Measurements from ENCODE around the gene FTCDNL1.
A peak's percentile ranks its signal among the peaks of the same experiment; 100 is the strongest.

FTCDNL1 gene
- total RNA-seq, result 2.1 to 14.4 (median 8.3) reads per million in 18 experiments

DNA sequence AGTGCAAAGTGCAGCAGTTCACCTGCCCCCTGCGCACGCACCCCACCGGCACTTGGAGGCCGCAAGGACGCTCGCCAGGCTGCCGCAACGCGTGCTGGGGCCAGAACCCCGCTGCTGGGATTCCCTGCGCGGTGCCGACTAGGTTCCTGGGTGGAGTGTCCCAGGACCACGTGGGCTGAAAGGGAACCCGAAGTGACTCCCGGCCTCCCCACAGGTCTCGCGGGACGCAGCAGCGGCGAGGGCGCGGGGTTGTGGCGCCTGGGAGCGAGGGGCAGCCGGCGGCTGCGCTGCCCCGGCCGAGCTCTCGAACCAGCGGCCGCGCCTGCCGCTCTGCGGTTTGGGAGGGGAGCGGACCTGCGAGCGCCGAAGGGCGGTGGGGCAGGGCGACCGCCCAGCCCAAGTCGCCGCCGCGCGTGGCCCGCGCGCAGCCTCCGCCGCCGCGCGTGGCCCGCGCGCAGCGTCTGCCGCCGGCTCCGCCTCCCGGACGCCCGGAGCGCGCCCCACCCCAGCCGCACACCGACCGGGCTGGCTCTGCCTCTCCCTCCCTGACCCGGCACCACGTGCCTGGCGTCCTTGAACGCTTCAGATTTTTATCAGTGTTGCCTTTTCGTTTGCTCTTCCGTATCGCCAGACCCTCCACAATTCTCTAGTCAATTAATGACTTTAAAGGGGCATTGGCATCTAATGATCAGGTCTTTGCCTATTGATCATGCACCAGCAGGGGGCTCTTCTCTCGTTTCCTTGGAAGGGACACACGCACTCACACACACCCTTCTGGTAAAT, at the start of gene FTCDNL1:
Gene FTCDNL1 (minus strand): TSS at position 475 of the 783 bp plus-strand sequence. CDS start 2,230 bp downstream, outside the sequence.
- DNase-seq, result peak; percentile 75 to 91

GRCh38 chr2:199896617-199897016, 45.6 kb upstream of the FTCDNL1 start:
- no peak for DNase-seq

GRCh38 chr2:199895406-199895805, 44.4 kb upstream of the FTCDNL1 start:
- no peak for DNase-seq

DNA sequence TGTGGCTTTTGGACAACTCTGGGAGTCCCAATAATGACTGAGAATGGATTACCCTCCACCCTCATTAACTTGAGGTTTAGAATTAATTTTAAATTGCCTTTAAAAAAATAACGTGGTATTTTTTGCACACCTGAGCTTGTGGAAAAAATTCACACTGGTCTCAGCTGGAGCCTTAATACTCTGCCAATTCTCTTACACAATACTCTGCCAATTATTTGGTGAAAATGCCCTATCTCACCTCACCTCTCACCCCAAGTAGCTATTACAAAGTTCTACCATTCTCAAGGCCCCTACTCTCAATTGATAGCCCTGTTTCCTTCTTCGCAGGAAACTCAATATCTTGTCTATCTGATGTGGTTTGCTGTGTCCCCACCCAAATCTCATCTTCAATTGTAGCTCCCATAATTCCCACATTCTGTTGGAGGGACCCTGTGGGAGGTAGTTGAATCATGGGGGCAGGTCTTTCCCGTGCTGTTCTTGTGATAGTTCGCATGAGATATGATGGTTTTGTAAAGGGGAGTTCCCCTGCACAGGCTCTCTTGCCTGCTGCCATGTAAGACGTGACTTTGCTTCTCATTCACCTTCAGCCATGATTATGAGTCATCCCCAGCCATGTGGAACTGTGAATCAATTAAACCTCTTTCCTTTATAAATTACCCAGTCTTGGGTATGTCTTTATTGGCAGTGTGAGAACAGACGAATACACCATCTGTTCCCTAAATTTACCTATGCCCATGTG, 32.7 kb upstream of the FTCDNL1 start:
- no peak for DNase-seq

DNA sequence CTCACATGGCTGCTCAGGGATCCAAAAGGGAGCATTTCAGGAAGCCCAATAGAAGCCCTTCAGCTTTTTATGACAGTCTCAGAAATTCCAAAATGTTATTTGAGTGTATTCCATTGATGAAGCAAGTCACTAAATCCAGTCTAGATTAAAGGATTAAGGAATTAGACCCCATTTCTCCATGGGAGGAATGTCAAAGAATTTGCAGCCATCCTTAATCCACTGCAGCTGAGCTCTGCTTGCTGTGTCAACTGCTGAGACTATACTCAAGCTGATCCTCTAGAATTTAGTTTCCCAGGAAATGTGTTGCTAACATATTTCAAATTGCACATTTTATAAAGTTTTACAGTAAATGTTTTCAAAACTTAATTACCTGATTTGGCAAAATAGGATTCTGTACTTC, 31.7 kb upstream of the FTCDNL1 start:
- DNase-seq, result no peak

GRCh38 chr2:199875400-199875799, 24.4 kb upstream of the FTCDNL1 start:
- DNase-seq, result no peak

GRCh38 chr2:199874209-199874608, 23.2 kb upstream of the FTCDNL1 start:
- no peak for DNase-seq

- peak in 1 of 2 donors; percentile 14 for DNase-seq
Measured at GRCh38 chr2:199870581-199870980, 19.6 kb upstream of the FTCDNL1 start.

DNA sequence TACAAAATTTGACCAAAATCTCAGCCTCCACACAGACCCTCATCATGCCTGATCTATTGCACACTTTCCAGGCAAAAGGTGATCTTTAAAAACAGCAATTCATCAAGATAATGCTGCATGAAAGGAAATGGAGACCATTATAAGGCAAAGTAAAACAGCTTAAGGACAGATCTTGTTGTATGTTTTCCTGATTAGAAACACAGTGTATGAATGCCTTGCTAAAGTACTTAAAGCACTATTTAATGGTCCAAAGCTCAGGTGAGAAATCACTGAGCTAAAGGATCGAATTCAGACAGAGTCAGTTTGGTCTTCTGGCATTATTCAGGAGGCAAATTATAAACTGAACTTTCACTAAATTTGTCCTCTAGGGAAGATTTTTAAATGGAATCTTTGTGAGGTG, 18.7 kb upstream of the FTCDNL1 start:
- DNase-seq, result no peak

GRCh38 chr2:199869227-199869541, 18.2 kb upstream of the FTCDNL1 start:
- DNase-seq, result no peak

GRCh38 chr2:199868431-199869226, 17.6 kb upstream of the FTCDNL1 start:
- no peak for DNase-seq

- no peak for DNase-seq
Measured at GRCh38 chr2:199865905-199866304, 14.9 kb upstream of the FTCDNL1 start.

DNA sequence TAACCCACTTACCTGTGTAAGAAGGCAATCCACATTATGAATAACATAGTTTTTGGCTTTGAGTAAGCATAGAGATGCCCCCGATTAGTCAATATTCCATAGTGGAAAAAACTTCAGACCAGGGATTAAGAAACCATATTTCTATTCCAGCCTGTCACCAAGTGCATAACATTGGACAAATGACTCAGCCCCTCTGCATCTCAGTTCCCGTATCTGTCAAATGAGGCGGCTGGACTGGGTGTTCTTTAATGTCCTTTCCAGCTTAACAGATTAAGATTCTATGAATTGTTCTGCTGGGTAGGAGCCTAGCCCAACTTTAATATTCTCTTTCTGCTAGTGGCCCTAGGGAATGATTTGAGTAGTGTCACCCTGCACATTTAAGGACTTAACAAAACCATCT, 11.8 kb upstream of the FTCDNL1 start:
- DNase-seq, result no peak

DNA sequence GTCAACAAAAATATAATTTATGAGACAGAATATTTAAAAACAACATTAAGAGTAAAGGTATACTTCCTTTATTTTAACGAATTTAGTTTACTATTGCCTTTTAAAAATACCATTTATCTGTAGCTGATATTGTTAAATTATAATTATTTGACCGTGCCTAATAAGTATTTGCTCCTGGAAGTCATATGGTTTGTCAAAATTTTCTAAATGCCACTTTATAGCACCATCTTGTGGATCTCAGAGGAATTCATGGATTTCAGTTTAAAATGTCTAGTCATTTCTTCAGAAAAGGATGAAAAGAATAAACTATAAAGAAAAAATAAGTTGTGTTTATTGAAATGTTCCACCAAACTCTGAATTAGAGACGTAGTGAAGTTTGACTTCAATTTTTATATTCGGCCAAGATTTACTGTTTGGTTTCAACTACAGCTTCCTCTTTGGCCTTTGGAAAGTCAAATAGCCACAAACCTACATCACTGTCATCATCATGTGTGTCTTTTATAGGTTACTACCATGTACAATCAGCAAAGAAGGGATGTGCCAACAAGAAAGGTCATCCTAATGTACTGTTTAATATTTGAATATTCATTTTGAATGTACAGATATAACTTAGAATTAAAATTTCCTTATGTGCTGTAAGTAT, 10.3 kb upstream of the FTCDNL1 start:
- peak; percentile 58 to 67 for DNase-seq

DNA sequence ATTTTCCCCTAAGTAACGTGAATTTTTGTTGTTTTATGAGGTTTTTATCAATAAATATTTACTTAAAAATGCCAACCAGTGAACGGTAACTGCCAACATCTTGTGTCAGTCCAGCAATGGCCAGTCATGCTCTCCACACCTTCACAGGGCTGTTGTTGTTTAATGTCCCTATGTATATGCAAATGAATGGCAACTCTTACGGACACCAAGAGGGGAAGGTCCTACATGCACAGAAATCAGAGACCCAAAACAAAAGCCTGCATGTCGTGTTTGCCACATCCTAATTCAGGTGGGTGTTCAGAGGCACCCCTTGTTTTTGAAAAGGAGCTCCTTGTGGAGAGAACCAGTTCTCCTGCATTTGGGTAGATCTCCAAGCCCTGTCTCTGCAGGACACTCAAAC, 4.8 kb upstream of the FTCDNL1 start:
- no peak for DNase-seq

DNA sequence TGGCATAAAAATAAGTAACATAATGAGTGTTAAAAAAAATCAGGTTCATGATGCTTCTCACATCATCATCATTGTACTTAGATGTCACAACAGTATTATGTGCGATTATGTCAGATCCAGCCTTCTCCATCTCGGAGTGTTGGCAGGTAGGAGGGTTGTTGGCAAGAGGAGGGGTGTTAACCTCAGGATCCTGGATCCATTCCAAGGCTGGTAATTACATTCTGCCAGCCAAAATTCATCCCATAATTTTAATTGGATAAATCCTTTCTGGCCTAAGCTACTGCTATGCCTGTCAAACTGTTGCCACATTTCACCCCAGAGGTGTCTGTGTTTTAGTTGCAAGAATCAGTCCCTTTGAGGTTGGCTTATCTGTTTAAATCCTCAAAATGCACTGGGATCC, 891 bp upstream of the FTCDNL1 start:
- DNase-seq, result no peak

- DNase-seq, result peak; percentile 64 to 68
Measured at GRCh38 chr2:199851501-199851810, 464 bp upstream of the FTCDNL1 start.

- peak; percentile 11 to 21 for DNase-seq
Measured at GRCh38 chr2:199850218-199850717, 724 bp downstream of the FTCDNL1 start.

DNA sequence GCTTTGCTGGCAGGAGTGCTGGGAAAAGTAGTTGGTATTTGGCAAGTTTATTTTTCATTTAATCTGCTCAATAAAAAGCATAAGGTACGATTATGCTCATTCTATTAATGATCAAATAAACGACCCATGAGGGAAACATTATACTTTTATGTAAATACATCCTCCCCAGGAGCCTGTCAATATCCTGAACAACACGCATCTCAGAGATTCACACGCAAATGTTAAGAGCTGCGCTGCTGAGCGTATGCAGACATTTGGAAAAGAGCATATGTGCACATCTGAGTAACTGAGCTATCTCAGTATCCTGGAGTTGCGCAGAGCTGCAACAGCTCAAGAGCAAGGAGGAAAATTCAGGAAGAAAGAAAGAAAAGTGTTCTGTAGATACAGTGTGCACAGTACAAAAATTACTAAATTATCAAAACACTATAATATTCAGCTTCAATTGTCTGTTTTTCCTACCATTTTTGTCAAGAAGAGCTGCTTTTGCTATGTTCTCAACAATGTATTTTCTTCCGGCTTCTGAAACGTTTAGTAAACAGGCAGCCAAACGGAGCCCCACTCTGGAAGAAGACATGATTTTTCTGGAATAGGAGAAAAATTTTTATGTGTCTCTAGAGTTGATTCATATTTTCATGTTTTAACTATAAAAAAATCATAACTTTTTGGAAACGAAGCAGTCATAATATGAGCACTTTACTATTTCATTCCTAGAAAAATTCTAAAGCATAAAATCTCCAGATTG, 2.4 kb downstream of the FTCDNL1 start:
- DNase-seq, result no peak

- peak in 1 of 2 donors; percentile 76 for DNase-seq
Measured at GRCh38 chr2:199847181-199847864, 3.7 kb downstream of the FTCDNL1 start.

DNA sequence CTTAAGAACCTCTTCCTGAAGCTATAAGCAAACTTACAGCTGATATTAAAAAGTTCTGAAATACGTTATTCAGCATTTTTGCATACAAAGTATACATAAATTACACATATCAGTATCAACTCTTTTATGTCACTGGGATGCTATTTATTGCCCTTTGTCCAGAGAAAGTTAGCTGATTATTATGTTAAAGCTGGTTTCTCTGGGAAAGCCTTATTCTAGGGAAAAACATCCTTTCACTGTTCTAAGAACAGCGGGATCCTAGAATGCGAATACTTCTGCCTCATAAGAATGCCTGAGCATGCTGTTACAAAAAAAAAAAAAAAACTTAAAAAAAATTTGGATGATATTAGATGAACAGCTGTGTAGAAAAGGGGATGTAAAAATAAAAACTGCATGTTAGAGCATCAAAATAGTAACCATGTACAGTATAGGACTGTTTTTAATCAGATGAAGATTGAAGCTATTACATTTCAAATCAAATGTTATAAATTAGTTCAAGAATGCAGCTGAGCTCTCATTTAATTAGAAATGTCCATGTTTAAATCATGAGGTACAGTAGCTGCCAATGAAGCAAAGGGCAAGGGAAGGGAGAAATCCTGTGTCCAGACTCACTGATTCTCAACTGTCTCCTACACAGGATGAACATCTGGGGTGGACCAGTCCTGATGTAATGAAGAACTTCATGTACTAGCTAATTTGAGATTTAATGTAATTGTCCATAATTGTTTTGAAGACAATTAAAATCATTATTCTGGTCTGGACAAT, 8.2 kb downstream of the FTCDNL1 start:
- no peak for DNase-seq
